ENCODE data around the gene IL1RL1.

GRCh38 chr2:102310964-102311640 is at the start of gene IL1RL1:
- no peak for TF ChIP-seq CTCF (IDR thresholded peaks at IDR 0.05; ENCODE audit: low read depth, low read length, poor library complexity, severe bottlenecking)
- no peak for TF ChIP-seq EZH2phosphoT487 (IDR thresholded peaks at IDR 0.05; ENCODE audit: borderline replicate concordance, low read length)
